PC-9 (cell line): ENCODE data around the gene FOXB2. TPM values are rescaled to one million over a fixed set of nuclear protein-coding genes. Genes with fewer than 3 reads are reported as not detected.

Experiments
- BruUV-seq: library from RNA; stranded (reverse); fragments of 400-500 nt; replicated peaks from 2 replicates; lab custom pipeline; 2021; lab: Mats Ljungman, UMichigan
- CTCF ChIA-PET: fragments of 300-600 bp; sonication (Branson Sonifier 250); formaldehyde crosslinking; loops from one replicate; lab custom pipeline; 2022; ENCODE audit warnings: antibody characterized with exemption; lab: Charles Lee
- POLR2A ChIA-PET: fragments of 300-600 bp; sonication (Branson Sonifier 250); formaldehyde crosslinking; loops from one replicate; lab custom pipeline; 2022; ENCODE audit warnings: antibody characterized with exemption; ENCODE audit not compliant: unreplicated experiment; lab: Charles Lee
- DNase-seq, 2 experiments: peaks; one replicate each; pipeline versions ENCODE4 v3.0.0 to v3.0.0-alpha.2; 2015 to 2022; ENCODE audit warnings: mixed read lengths in 1 of 2
- H2AFZ ChIP-seq: fragments of 200-600 bp; sonication (generic); 2 replicates; pipeline ENCODE4 v1.8.1; 2017; ENCODE audit warnings: antibody characterized with exemption
- H3F3A ChIP-seq: fragments of 200-600 bp; sonication (generic); 2 replicates; pipeline ENCODE4 v1.8.1; 2017; ENCODE audit warnings: antibody characterized with exemption, mild to moderate bottlenecking, low read depth; ENCODE audit not compliant: insufficient read depth
- H3K27ac ChIP-seq: fragments of 200-600 bp; sonication (generic); 2 replicates; pipeline ENCODE4 v1.6.1; 2016; ENCODE audit warnings: mixed run types
- H3K27me3 ChIP-seq: fragments of 200-600 bp; sonication (generic); 2 replicates; pipeline ENCODE4 v1.6.1; 2016; ENCODE audit warnings: low read depth, mixed run types; ENCODE audit not compliant: insufficient read depth
- H3K36me3 ChIP-seq: fragments of 200-600 bp; sonication (generic); 2 replicates; pipeline ENCODE4 v1.6.1; 2016; ENCODE audit warnings: low read depth, mixed run types
- H3K4me1 ChIP-seq: fragments of 200-600 bp; sonication (generic); replicated peaks from 2 replicates; pipeline ENCODE4 v1.6.1; 2016; ENCODE audit warnings: mixed run types; ENCODE audit not compliant: insufficient read depth
- H3K4me2 ChIP-seq: fragments of 200-600 bp; sonication (generic); 2 replicates; pipeline ENCODE4 v1.6.1; 2017; ENCODE audit warnings: mixed run types
- H3K4me3 ChIP-seq: fragments of 200-600 bp; sonication (generic); 2 replicates; pipeline ENCODE4 v1.6.1; 2016; ENCODE audit warnings: mixed run types
- H3K79me2 ChIP-seq: fragments of 200-600 bp; sonication (generic); 2 replicates; pipeline ENCODE4 v1.6.1; 2017; ENCODE audit warnings: low read depth, mixed run types
- H3K9me2 ChIP-seq: fragments of 200-600 bp; sonication (generic); 2 replicates; pipeline ENCODE4 v1.8.1; 2017; ENCODE audit warnings: mild to moderate bottlenecking; ENCODE audit not compliant: insufficient read depth
- H3K9me3 ChIP-seq: fragments of 200-600 bp; sonication (generic); 2 replicates; pipeline ENCODE4 v1.8.1; 2016; ENCODE audit warnings: low read depth; ENCODE audit not compliant: insufficient read depth
- H4K20me1 ChIP-seq: fragments of 200-600 bp; sonication (generic); 2 replicates; pipeline ENCODE4 v1.8.1; 2017; ENCODE audit not compliant: insufficient read depth
- EZH2 ChIP-seq: fragments of 200-600 bp; sonication (generic); IDR thresholded peaks from 2 replicates; pipeline ENCODE4 v1.8.0; 2017; ENCODE audit warnings: antibody characterized with exemption, low read depth
- intact Hi-C: fragments of 100-400 bp; cut with micrococcal nuclease; formaldehyde crosslinking; loops from one replicate; pipeline ENCODE4 v1.10.0; 2022; ENCODE audit not compliant: unreplicated experiment
- total RNA-seq: library from RNA; stranded (reverse); gene quantifications from 2 replicates; pipeline ENCODE4 v1.2.3, GENCODE V29; 2021
- TF ChIP-seq, protein P1 (sequence below): fragments of 200-600 bp; sonication (generic); conservative IDR thresholded peaks from 2 replicates; pipeline ENCODE4 v1.6.1; 2017; ENCODE audit warnings: mixed run types, antibody characterized with exemption, mild to moderate bottlenecking, moderate library complexity

FOXB2 gene
- total RNA-seq, 1 experiment from 2014 or later = not detected

DNA sequence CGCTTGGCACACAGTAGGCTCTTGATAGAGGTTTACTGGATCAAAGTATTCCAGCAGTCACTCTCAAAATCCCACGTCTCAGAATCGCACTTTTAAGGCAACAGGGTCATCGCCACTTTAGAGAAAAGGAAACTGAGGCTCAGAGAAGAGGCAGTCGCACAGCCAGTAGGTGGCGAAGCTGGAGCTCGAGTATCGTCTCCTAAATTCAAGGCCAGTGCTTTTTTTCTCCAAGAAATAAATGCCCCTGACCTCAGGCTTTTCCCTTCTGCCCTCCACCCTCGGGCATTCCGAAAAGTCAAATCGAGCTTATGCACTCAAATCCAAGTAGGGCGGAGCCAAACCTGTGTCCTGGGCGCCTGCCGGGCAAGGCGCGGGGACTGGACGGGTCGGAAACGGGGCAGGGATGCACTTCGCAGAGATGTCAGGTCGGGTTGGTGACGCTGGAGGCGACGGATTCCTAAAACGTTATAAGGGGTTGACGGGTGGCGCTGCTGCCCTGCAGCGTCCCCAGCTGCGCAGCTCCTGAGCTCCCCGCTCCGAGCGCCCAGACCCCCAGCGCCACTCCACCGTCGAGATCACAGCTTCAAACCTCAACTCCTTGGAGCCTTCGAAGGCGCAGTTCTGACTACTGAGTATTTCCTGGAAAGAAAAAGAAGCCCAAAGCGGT is 4.7 kb upstream of the FOXB2 start:
- Histone ChIP-seq H3K27ac (no peak overlapping the region), H3F3A (no peaks in the 10 kb centered on the region), H3K36me3 (no peaks in the 10 kb centered on the region), H3K27me3 (peaks cover 15% of the 10 kb centered on the region), H3K79me2 (no peaks in the 10 kb centered on the region), H3K4me3 (no peak overlapping the region), H3K9me2 (no peaks in the 10 kb centered on the region), H4K20me1 (no peaks in the 10 kb centered on the region), H3K4me2 (no peak overlapping the region), H2AFZ (no peak overlapping the region), H3K9me3 (no peaks in the 10 kb centered on the region), H3K4me1 (no peaks in the 10 kb centered on the region)
- ChIA-PET POLR2A (interaction anchor here (0.9 kb wide), 1 partner anchor 112 kb away, joined by 7 read pairs; no protein-coding TSS in a partner anchor), CTCF (no interaction called here)
- TF ChIP-seq, protein P1, sequence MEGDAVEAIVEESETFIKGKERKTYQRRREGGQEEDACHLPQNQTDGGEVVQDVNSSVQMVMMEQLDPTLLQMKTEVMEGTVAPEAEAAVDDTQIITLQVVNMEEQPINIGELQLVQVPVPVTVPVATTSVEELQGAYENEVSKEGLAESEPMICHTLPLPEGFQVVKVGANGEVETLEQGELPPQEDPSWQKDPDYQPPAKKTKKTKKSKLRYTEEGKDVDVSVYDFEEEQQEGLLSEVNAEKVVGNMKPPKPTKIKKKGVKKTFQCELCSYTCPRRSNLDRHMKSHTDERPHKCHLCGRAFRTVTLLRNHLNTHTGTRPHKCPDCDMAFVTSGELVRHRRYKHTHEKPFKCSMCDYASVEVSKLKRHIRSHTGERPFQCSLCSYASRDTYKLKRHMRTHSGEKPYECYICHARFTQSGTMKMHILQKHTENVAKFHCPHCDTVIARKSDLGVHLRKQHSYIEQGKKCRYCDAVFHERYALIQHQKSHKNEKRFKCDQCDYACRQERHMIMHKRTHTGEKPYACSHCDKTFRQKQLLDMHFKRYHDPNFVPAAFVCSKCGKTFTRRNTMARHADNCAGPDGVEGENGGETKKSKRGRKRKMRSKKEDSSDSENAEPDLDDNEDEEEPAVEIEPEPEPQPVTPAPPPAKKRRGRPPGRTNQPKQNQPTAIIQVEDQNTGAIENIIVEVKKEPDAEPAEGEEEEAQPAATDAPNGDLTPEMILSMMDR = no peak
- TF ChIP-seq EZH2 = no peak
- no peak for DNase-seq
- intact Hi-C loops = no loop called here
- BruUV-seq = no TSS peak

DNA sequence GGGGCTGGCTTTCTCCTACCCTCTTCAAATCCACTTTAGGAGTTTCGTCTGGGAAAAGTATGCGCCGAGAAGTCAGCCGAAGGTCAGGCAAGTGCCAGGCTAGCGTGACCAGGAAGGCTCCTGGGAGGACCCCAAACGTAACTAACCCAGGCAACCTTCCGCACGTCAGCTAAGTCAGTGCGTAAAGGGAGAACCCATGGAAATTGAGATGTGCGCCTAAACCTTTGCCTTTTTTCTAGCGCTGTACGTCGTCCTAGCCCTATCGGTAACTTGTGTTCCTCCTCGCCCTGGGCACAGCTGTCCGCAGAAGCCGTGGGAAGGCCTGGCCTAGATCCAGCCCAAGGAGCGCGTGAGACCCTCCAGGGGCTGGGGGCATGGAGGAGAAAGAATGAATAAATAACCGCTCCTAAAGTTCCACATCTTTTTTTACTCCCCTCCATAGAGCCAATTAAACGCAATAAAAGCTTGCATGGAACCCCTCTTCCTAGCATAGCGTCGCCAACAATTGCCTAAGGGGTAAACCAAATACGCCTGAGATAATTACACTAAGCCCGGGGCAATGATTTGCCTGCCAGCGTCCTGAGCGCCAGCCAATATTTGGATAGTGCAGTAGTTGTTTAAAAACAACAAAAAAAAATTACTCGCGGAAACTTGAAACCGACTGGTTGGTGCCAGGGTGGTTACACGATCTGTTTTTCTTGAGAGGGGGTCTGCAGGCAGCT is 4.0 kb upstream of the FOXB2 start:
- no peaks in the 10 kb centered on the region for H3K9me3 ChIP-seq
- no peak for DNase-seq
- no peak overlapping the region for H2AFZ ChIP-seq
- no peaks in the 10 kb centered on the region for H3K4me1 ChIP-seq
- no peaks in the 10 kb centered on the region for H3K36me3 ChIP-seq
- POLR2A ChIA-PET = no interaction called here
- intact Hi-C loops = no loop called here
- no peaks in the 10 kb centered on the region for H3K79me2 ChIP-seq
- no peaks in the 10 kb centered on the region for H3F3A ChIP-seq
- H3K4me3 ChIP-seq = no peak overlapping the region
- no TSS peak for BruUV-seq
- no peak overlapping the region for H3K4me2 ChIP-seq
- H4K20me1 ChIP-seq = no peaks in the 10 kb centered on the region
- no peaks in the 10 kb centered on the region for H3K9me2 ChIP-seq
- H3K27me3 ChIP-seq = peaks cover 15% of the 10 kb centered on the region
- H3K27ac ChIP-seq = no peak overlapping the region
- no peak for TF ChIP-seq EZH2
- TF ChIP-seq, protein P1 = no peak
- CTCF ChIA-PET = no interaction called here

DNA sequence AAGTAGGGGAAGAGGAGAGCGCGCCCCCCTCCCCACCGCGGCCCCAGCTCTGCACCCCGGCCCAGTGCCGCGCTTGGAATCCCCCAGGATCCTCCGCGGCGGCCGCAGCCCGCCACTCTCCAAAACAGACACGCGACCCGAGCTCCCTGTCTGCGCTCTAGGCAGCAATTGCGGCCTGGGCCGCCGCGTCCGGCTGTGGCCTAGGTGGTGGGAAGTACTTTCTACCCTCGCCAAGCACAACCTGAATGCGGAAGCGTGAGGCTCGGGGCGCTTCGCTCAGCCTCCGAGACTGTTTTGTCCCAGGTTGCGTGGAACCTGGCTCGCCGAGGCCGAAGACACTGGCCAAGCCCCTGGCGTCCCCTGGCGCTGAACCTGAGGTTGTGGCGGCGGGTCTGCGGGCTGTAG is 3.3 kb upstream of the FOXB2 start:
- CTCF ChIA-PET = no interaction called here
- no TSS peak for BruUV-seq
- H3K27ac ChIP-seq = no peak overlapping the region
- H3K4me3 ChIP-seq = no peak overlapping the region
- H3K9me3 ChIP-seq = no peaks in the 10 kb centered on the region
- POLR2A ChIA-PET = no interaction called here
- no peaks in the 10 kb centered on the region for H3K4me1 ChIP-seq
- no peaks in the 10 kb centered on the region for H3K79me2 ChIP-seq
- DNase-seq = no peak
- H4K20me1 ChIP-seq = no peaks in the 10 kb centered on the region
- no peaks in the 10 kb centered on the region for H3F3A ChIP-seq
- intact Hi-C loops = no loop called here
- H3K36me3 ChIP-seq = no peaks in the 10 kb centered on the region
- peaks cover 15% of the 10 kb centered on the region for H3K27me3 ChIP-seq
- H3K9me2 ChIP-seq = no peaks in the 10 kb centered on the region
- TF ChIP-seq EZH2 = no peak
- TF ChIP-seq, protein P1 = no peak
- H3K4me2 ChIP-seq = no peak overlapping the region
- H2AFZ ChIP-seq = no peak overlapping the region
